Activated CD8-positive, alpha-beta memory T cell treated with anti-CD3 and anti-CD28 coated beads for 24 hours (primary cell): ENCODE data around the gene TNS2.

Experiments used
- DNase-seq: peaks from one replicate; pipeline ENCODE4 v3.0.0-alpha.2; 2020

The TNS2 gene

GRCh38 chr12:53049571-53050318 lies at the start of gene TNS2:
TSS of gene TNS2 (plus strand) at chr12:53050065. CDS start at chr12:53050186, 121 bp downstream.
- DNase-seq, result no peak

GRCh38 chr12:53004178-53004577 lies 45.7 kb upstream of the TNS2 start:
- no peak for DNase-seq

- DNase-seq, result no peak
Measured at GRCh38 chr12:53004582-53004981, 45.3 kb upstream of the TNS2 start.

GRCh38 chr12:53005215-53005985 lies 44.5 kb upstream of the TNS2 start:
- DNase-seq, result no peak

- DNase-seq, result peak; percentile 99
Measured at GRCh38 chr12:53005986-53006809, 43.7 kb upstream of the TNS2 start, which contains the start of gene EIF4B. TSS of gene EIF4B (plus strand) at chr12:53006456. CDS start at chr12:53006484, 28 bp downstream.

- DNase-seq, result peak; percentile 91
Measured at GRCh38 chr12:53006810-53007309, 43.0 kb upstream of the TNS2 start.

- DNase-seq, result no peak
Measured at GRCh38 chr12:53007343-53007742, 42.5 kb upstream of the TNS2 start.

- peak; percentile 53 for DNase-seq
Measured at GRCh38 chr12:53008760-53009159, 41.1 kb upstream of the TNS2 start.

- DNase-seq, result peak; percentile 52
Measured at GRCh38 chr12:53010955-53011354, 38.9 kb upstream of the TNS2 start.

- no peak for DNase-seq
Measured at GRCh38 chr12:53011889-53012288, 38.0 kb upstream of the TNS2 start.

GRCh38 chr12:53012928-53013327 lies 36.9 kb upstream of the TNS2 start:
- DNase-seq, result no peak

GRCh38 chr12:53014709-53015108 lies 35.2 kb upstream of the TNS2 start:
- DNase-seq, result no peak

- peak; percentile 15 for DNase-seq
Measured at GRCh38 chr12:53025250-53025649, 24.6 kb upstream of the TNS2 start.

- peak; percentile 49 for DNase-seq
Measured at GRCh38 chr12:53027014-53027413, 22.9 kb upstream of the TNS2 start.

- DNase-seq, result no peak
Measured at GRCh38 chr12:53031616-53032015, 18.2 kb upstream of the TNS2 start.

- peak; percentile 44 for DNase-seq
Measured at GRCh38 chr12:53033832-53034231, 16.0 kb upstream of the TNS2 start.

GRCh38 chr12:53034459-53034858 lies 15.4 kb upstream of the TNS2 start:
- DNase-seq, result peak; percentile 40

- DNase-seq, result peak; percentile 17
Measured at GRCh38 chr12:53036802-53037201, 13.1 kb upstream of the TNS2 start.

GRCh38 chr12:53039851-53040250 lies 10.0 kb upstream of the TNS2 start:
- DNase-seq, result peak; percentile 38

- DNase-seq, result peak; percentile 59
Measured at GRCh38 chr12:53042607-53043454, 7.0 kb upstream of the TNS2 start.

- peak; percentile 55 for DNase-seq
Measured at GRCh38 chr12:53044052-53044581, 5.7 kb upstream of the TNS2 start.
